ENCODE measurements around the gene SLC25A42. TPM values are rescaled to one million over a fixed set of nuclear protein-coding genes. Genes with fewer than 3 reads are reported as not detected.
A peak's percentile ranks its signal among the peaks of the same experiment; 100 is the strongest.

Gene SLC25A42
- total RNA-seq, 1 donor from 2014 or later = 12.7 TPM

GRCh38 chr19:19111136-19111835 is 47.5 kb downstream of the SLC25A42 start:
- H3K27ac ChIP-seq = no peak overlapping the region
- no peak for DNase-seq
- H3K4me1 ChIP-seq = no peaks in the 10 kb centered on the region
- no peaks in the 10 kb centered on the region for H3K27me3 ChIP-seq
- H3K36me3 ChIP-seq = no peaks in the 10 kb centered on the region
- intact Hi-C loops (cut with DNase I) = no loop called here
- no peak overlapping the region for H3K4me3 ChIP-seq
- TF ChIP-seq CTCF (IDR thresholded peaks at IDR 0.05) = no peak
- ATAC-seq = no peak
- no peaks in the 10 kb centered on the region for H3K9me3 ChIP-seq

GRCh38 chr19:19111967-19112580 is 48.3 kb downstream of the SLC25A42 start:
- H3K4me1 ChIP-seq = no peaks in the 10 kb centered on the region
- H3K9me3 ChIP-seq = no peaks in the 10 kb centered on the region
- ATAC-seq (no peak), DNase-seq (no peak)
- H3K36me3 ChIP-seq = no peaks in the 10 kb centered on the region
- no peaks in the 10 kb centered on the region for H3K27me3 ChIP-seq
- no peak overlapping the region for H3K4me3 ChIP-seq
- intact Hi-C loops (cut with DNase I) = no loop called here
- no peak overlapping the region for H3K27ac ChIP-seq
- no peak for TF ChIP-seq CTCF (IDR thresholded peaks at IDR 0.05)

GRCh38 chr19:19113040-19113626 is 49.3 kb downstream of the SLC25A42 start:
- ATAC-seq = no peak
- TF ChIP-seq CTCF (IDR thresholded peaks at IDR 0.05) = no peak
- H3K4me3 ChIP-seq = no peak overlapping the region
- no peak overlapping the region for H3K27ac ChIP-seq
- H3K36me3 ChIP-seq = no peaks in the 10 kb centered on the region
- H3K4me1 ChIP-seq = no peaks in the 10 kb centered on the region
- no peaks in the 10 kb centered on the region for H3K27me3 ChIP-seq
- intact Hi-C loops (cut with DNase I) = no loop called here
- H3K9me3 ChIP-seq = no peaks in the 10 kb centered on the region
- no peak for DNase-seq

GRCh38 chr19:19115954-19116353 is 52.2 kb downstream of the SLC25A42 start:
- Histone ChIP-seq H3K27ac (no peak overlapping the region), H3K4me3 (no peak overlapping the region), H3K4me1 (no peaks in the 10 kb centered on the region), H3K36me3 (peaks cover 5% of the 10 kb centered on the region), H3K27me3 (no peaks in the 10 kb centered on the region), H3K9me3 (no peaks in the 10 kb centered on the region)
- peak; percentile 59 for TF ChIP-seq CTCF (IDR thresholded peaks at IDR 0.05)
- ATAC-seq = peak; percentile 81
- peak; percentile 77 for DNase-seq
- intact Hi-C loops (cut with DNase I) = no loop called here

GRCh38 chr19:19119325-19120237 is 55.8 kb downstream of the SLC25A42 start:
- H3K27ac ChIP-seq = no peak overlapping the region
- H3K4me3 ChIP-seq = no peak overlapping the region

More at GRCh38 chr19:19119325-19120237, 55.8 kb downstream of the SLC25A42 start:
- Histone ChIP-seq H3K4me1 (no peaks in the 10 kb centered on the region), H3K27me3 (no peaks in the 10 kb centered on the region), H3K9me3 (no peaks in the 10 kb centered on the region), H3K36me3 (peaks cover 9% of the 10 kb centered on the region)
- intact Hi-C loops (cut with DNase I) = no loop called here
- TF ChIP-seq CTCF (IDR thresholded peaks at IDR 0.05) = no peak
- DNase-seq (no peak), ATAC-seq (no peak)
